H1 (cell line): ENCODE data around the gene C5orf15. TPM values are rescaled to one million over a fixed set of nuclear protein-coding genes. Genes with fewer than 3 reads are reported as not detected.

Experiments
- CTCF ChIA-PET: fragments of 300-600 bp; sonication (Branson Sonifier 250); formaldehyde crosslinking; loops from one replicate; lab custom pipeline; 2021; ENCODE audit not compliant: partially characterized antibody; lab: Charles Lee
- POLR2A ChIA-PET: fragments of 300-600 bp; sonication (Branson Sonifier 250); formaldehyde crosslinking; loops from one replicate; lab custom pipeline; 2021; ENCODE audit warnings: inconsistent platforms; ENCODE audit not compliant: partially characterized antibody; lab: Charles Lee
- DNase-seq, 2 experiments: peaks; one replicate each; pipeline versions ENCODE4 v3.0.0 to v3.0.0-alpha.2; 2010 to 2022; ENCODE audit warnings: low spot score in 2 of 2, low read depth in 1 of 2, mixed read lengths in 1 of 2
- FAIRE-seq: peaks from 2 replicates; lab custom pipeline; 2011; peaks lifted over from hg19 to GRCh38; lab: Jason Lieb, UNC
- H2AFZ ChIP-seq: 2 replicates; pipeline ENCODE4 v1.8.1; 2012; ENCODE audit warnings: low read length, inconsistent platforms
- H2AK5ac ChIP-seq: 2 replicates; pipeline ENCODE4 v1.6.1; 2013; ENCODE audit warnings: low read depth, low read length
- H2BK120ac ChIP-seq: replicated peaks from 2 replicates; pipeline ENCODE3; 2013; ENCODE audit warnings: low read depth, low read length, inconsistent platforms
- H2BK12ac ChIP-seq: 2 replicates; pipeline ENCODE4 v1.6.1; 2013; ENCODE audit warnings: low read depth, low read length
- H2BK15ac ChIP-seq: 2 replicates; pipeline ENCODE4 v1.6.1; 2013; ENCODE audit warnings: low read length
- H2BK20ac ChIP-seq: 2 replicates; pipeline ENCODE4 v1.6.1; 2013; ENCODE audit warnings: low read length
- H2BK5ac ChIP-seq: 2 replicates; pipeline ENCODE4 v1.6.1; 2013; ENCODE audit warnings: low read depth, low read length
- H3K14ac ChIP-seq: 2 replicates; pipeline ENCODE4 v1.6.1; 2013; ENCODE audit warnings: inconsistent platforms; ENCODE audit not compliant: insufficient read length
- H3K18ac ChIP-seq: 2 replicates; pipeline ENCODE4 v1.6.1; 2013; ENCODE audit warnings: low read length; ENCODE audit errors: extremely low read depth
- H3K23ac ChIP-seq: 2 replicates; pipeline ENCODE4 v1.6.1; 2013; ENCODE audit warnings: inconsistent platforms; ENCODE audit not compliant: insufficient read length
- H3K23me2 ChIP-seq: 2 replicates; pipeline ENCODE4 v1.6.1; 2013; ENCODE audit warnings: low read depth, low read length
- H3K27ac ChIP-seq: 2 replicates; pipeline ENCODE4 v1.6.1; 2011; ENCODE audit warnings: low read depth, low read length, inconsistent platforms
- H3K27me3 ChIP-seq, 4 experiments: replicated peaks in 1 of 4; 1 replicate in 1 of 4; 2 replicates in 3 of 4; pipeline versions ENCODE4 v1.6.1 to v1.8.1; 2011 to 2013; ENCODE audit warnings: low read length in 3 of 4, mild to moderate bottlenecking in 3 of 4, inconsistent platforms in 2 of 4, mixed read lengths in 2 of 4, moderate library complexity in 1 of 4; ENCODE audit not compliant: control insufficient read depth in 3 of 4, insufficient read depth in 3 of 4; ENCODE audit errors: extremely low read depth in 1 of 4
- H3K36me3 ChIP-seq, 4 experiments: 2 replicates each; pipeline versions ENCODE4 v1.6.1 to v1.8.1; 2011 to 2013; ENCODE audit warnings: mild to moderate bottlenecking in 4 of 4, low read length in 3 of 4, moderate library complexity in 2 of 4, control low read depth in 1 of 4, inconsistent platforms in 1 of 4; ENCODE audit not compliant: insufficient read depth in 4 of 4, control insufficient read depth in 2 of 4
- H3K4ac ChIP-seq: replicated peaks from 2 replicates; pipeline ENCODE3; 2013; ENCODE audit warnings: low read length, low read depth, mixed read lengths, inconsistent platforms; ENCODE audit not compliant: insufficient read length
- H3K4me1 ChIP-seq, 4 experiments: replicated peaks in 1 of 4; 1 replicate in 1 of 4; 2 replicates in 3 of 4; pipeline versions ENCODE4 v1.6.1 to v1.8.1; 2011 to 2013; ENCODE audit warnings: low read length in 3 of 4, inconsistent platforms in 2 of 4, mixed read lengths in 1 of 4; ENCODE audit not compliant: insufficient read depth in 4 of 4, control insufficient read depth in 3 of 4
- H3K4me2 ChIP-seq, 2 experiments: 2 replicates each; pipeline versions ENCODE4 v1.6.1 to v1.8.1; 2011 to 2013; ENCODE audit warnings: low read depth in 2 of 2, low read length in 2 of 2, control low read depth in 1 of 2, inconsistent platforms in 1 of 2, mild to moderate bottlenecking in 1 of 2; ENCODE audit not compliant: insufficient read depth in 1 of 2
- H3K4me3 ChIP-seq, 4 experiments: fragments of 200-600, 300-600 bp in 1 of 4; sonication (generic), shearing (Covaris generic), sonication (Bioruptor Twin) in 1 of 4; 2 replicates each; pipeline versions ENCODE4 v1.5.1 to v1.8.1; 2011 to 2016; ENCODE audit warnings: low read length in 4 of 4, low read depth in 3 of 4, control low read depth in 2 of 4, inconsistent platforms in 2 of 4, mild to moderate bottlenecking in 2 of 4, mixed read lengths in 1 of 4, moderate library complexity in 1 of 4; ENCODE audit not compliant: insufficient read depth in 2 of 4; ENCODE audit errors: extremely low read depth in 1 of 4
- H3K56ac ChIP-seq: replicated peaks from 2 replicates; pipeline ENCODE3; 2013; ENCODE audit warnings: low read depth, mild to moderate bottlenecking, mixed read lengths, low read length, inconsistent platforms; ENCODE audit not compliant: insufficient read length
- H3K79me1 ChIP-seq: 2 replicates; pipeline ENCODE4 v1.6.1; 2013; ENCODE audit warnings: low read depth, low read length, control low read depth
- H3K79me2 ChIP-seq, 2 experiments: 2 replicates each; pipeline versions ENCODE4 v1.6.1 to v1.8.1; 2012 to 2013; ENCODE audit warnings: low read length in 2 of 2, mild to moderate bottlenecking in 2 of 2, inconsistent platforms in 1 of 2; ENCODE audit not compliant: insufficient read depth in 2 of 2, control insufficient read depth in 1 of 2
- H3K9ac ChIP-seq, 4 experiments: replicated peaks in 1 of 4; 1 replicate in 1 of 4; 2 replicates in 3 of 4; pipeline versions ENCODE4 v1.6.1 to v1.8.1; 2011 to 2013; ENCODE audit warnings: low read depth in 3 of 4, low read length in 3 of 4, control low read depth in 2 of 4, mild to moderate bottlenecking in 2 of 4, moderate library complexity in 2 of 4, inconsistent platforms in 1 of 4; ENCODE audit errors: extremely low read depth in 1 of 4
- H3K9me3 ChIP-seq, 2 experiments: 2 replicates each; pipeline versions ENCODE4 v1.6.1 to v1.8.1; 2012 to 2013; ENCODE audit warnings: mild to moderate bottlenecking in 2 of 2, moderate library complexity in 2 of 2, control low read depth in 1 of 2, inconsistent platforms in 1 of 2, low read depth in 1 of 2, low read length in 1 of 2, mixed read lengths in 1 of 2; ENCODE audit not compliant: insufficient read depth in 2 of 2
- H4K20me1 ChIP-seq, 2 experiments: replicated peaks in 1 of 2; 2 replicates each; pipeline versions ENCODE3 to v1.8.1; 2011 to 2013; ENCODE audit warnings: inconsistent platforms in 2 of 2, low read length in 2 of 2, mild to moderate bottlenecking in 1 of 2; ENCODE audit not compliant: insufficient read depth in 2 of 2, control insufficient read depth in 1 of 2
- H4K5ac ChIP-seq: 2 replicates; pipeline ENCODE4 v1.6.1; 2013; ENCODE audit warnings: low read length, low read depth, mixed read lengths, inconsistent platforms; ENCODE audit not compliant: insufficient read length
- H4K8ac ChIP-seq: 2 replicates; pipeline ENCODE4 v1.8.0; 2013; ENCODE audit warnings: mild to moderate bottlenecking, moderate library complexity, low read length, inconsistent platforms; ENCODE audit not compliant: insufficient read depth; ENCODE audit errors: extremely low read depth
- H4K91ac ChIP-seq: replicated peaks from 2 replicates; pipeline ENCODE3; 2013; ENCODE audit warnings: low read length, mixed read lengths, inconsistent platforms; ENCODE audit not compliant: insufficient read length
- CTCF ChIP-seq, 3 experiments: IDR thresholded peaks; 1 replicate in 2 of 3; 2 replicates in 1 of 3; pipeline versions ENCODE4 v1.5.1 to v1.6.1; 2011; ENCODE audit warnings: low read length in 3 of 3, mild to moderate bottlenecking in 3 of 3, inconsistent platforms in 2 of 3, low read depth in 1 of 3, moderate library complexity in 1 of 3; ENCODE audit not compliant: insufficient read depth in 1 of 3; ENCODE audit errors: control extremely low read depth in 1 of 3
- RAD21 ChIP-seq, 2 experiments: IDR thresholded peaks in 1 of 2; conservative IDR thresholded peaks in 1 of 2; 2 replicates each; pipeline ENCODE4 v1.6.1; 2011; ENCODE audit warnings: low read depth in 2 of 2, low read length in 2 of 2, improper control_type of control experiment in 1 of 2, inconsistent platforms in 1 of 2, mild to moderate bottlenecking in 1 of 2, moderate library complexity in 1 of 2
- TEAD4 ChIP-seq: IDR thresholded peaks from 2 replicates; pipeline ENCODE4 v1.6.1; 2012; ENCODE audit warnings: low read depth, low read length, inconsistent platforms, mixed read lengths
- YY1 ChIP-seq: IDR thresholded peaks from 2 replicates; pipeline ENCODE4 v1.6.1; 2011; ENCODE audit warnings: low read depth, mild to moderate bottlenecking, low read length
- WGBS, 2 experiments: shearing (Covaris generic) in 1 of 2; methylation state at CpG; one replicate each; pipeline versions ENCODE4 v1.1.6 to v1.1.7; 2013 to 2015; ENCODE audit warnings: low lambda C conversion rate in 2 of 2, mixed read lengths in 2 of 2, inconsistent platforms in 1 of 2, low coverage in 1 of 2, missing lambda C conversion rate in 1 of 2; ENCODE audit not compliant: insufficient replicate concordance in 2 of 2, insufficient coverage in 1 of 2, insufficient read length in 1 of 2; ENCODE audit errors: extremely low coverage in 1 of 2, missing lambda C conversion rate in 1 of 2; 5-methylcytosine and 5-hydroxymethylcytosine counted together
- polyA plus RNA-seq, 7 experiments: library from polyadenylated mRNA; depleted of rRNA in 3 of 7; stranded (reverse) in 5 of 7; unstranded in 2 of 7; fragments of >200 nt in 5 of 7; fragments of 200-250 nt in 2 of 7; gene quantifications; 1 replicate in 5 of 7; 2 replicates in 1 of 7; 4 replicates in 1 of 7; pipeline versions ENCODE4 v1.2.1 to v1.2.3, GENCODE V29; 2011 to 2013; ENCODE audit warnings: missing spikeins in 2 of 7, mixed read lengths in 2 of 7
- total RNA-seq: library from RNA; stranded (reverse); fragmentation: NEBNext Ultra II Directional; extraction: Animal tissue kit (Norgen Biotek cat#: 25700); gene quantifications from 2 replicates; pipeline ENCODE4 v1.2.1, GENCODE V29; 2021

C5orf15 gene
- total and polyA plus RNA-seq, 2 of the 8 experiments (the other 6 are each of a cell fraction or from before 2014, with no cell fraction given): 31.7 to 39.3 TPM

DNA sequence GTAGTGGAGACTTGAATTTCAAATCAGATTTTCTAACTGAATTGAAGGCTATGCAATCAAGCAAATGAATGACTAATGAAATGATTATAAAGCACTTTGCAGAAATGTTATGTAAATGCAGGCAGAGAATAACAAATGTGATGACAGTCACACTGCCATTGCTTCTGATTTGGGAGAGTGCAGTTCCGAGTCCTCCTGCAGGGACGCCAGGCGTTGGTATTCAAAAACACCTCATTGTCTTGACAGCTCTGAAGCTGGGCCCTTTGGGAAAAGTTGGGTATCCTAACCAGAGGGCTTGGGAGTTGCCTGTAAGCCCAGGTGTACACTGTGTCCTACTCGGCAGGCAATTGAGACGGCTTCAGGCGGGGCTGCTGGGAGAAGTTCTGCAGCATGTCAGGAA, 57.9 kb downstream of the C5orf15 start:
- no peaks in the 10 kb centered on the region for H3K4me1 ChIP-seq
- no peak overlapping the region for H4K8ac ChIP-seq
- H2BK120ac ChIP-seq: no peak overlapping the region
- H3K4me3 ChIP-seq: no peak overlapping the region
- no peaks in the 10 kb centered on the region for H3K79me1 ChIP-seq
- H2BK15ac ChIP-seq: no peak overlapping the region
- H2BK5ac ChIP-seq: no peak overlapping the region
- ChIA-PET CTCF (interaction anchor here (1.0 to 1.8 kb wide), 2 partner anchors 9 to 34 kb away, joined by 3 to 4 read pairs; no protein-coding TSS in a partner anchor), POLR2A (no interaction called here)
- no peak overlapping the region for H2AK5ac ChIP-seq
- TF ChIP-seq CTCF (IDR thresholded peaks at IDR 0.05; ENCODE audit: control extremely low read depth in 1 of 3, insufficient read depth in 1 of 3, low read depth in 1 of 3, low read length in 3 of 3) (peak in 2 of 3 experiments; percentile 38; a peak in 2 of 4 replicates), RAD21 (IDR thresholded peaks at IDR 0.05 in 1 of 2, conservative IDR thresholded peaks at IDR 0.05 in 1 of 2; ENCODE audit: low read depth in 2 of 2, low read length in 2 of 2) (peak in 1 of 2 experiments; percentile 16; a peak in 1 of 4 replicates), YY1 (no peak), TEAD4 (no peak)
- no peak overlapping the region for H2BK20ac ChIP-seq
- WGBS, 2 experiments: 64% methylated on average over 6 of the region's 6 CpGs; no CpG with 5 or more reads in 1 of the 2 experiments
- FAIRE-seq (no peak), DNase-seq (no peak)
- no peak overlapping the region for H3K27ac ChIP-seq
- no peak overlapping the region for H3K56ac ChIP-seq
- no peak overlapping the region for H3K9ac ChIP-seq
- H3K14ac ChIP-seq: no peak overlapping the region
- no peak overlapping the region for H3K4ac ChIP-seq
- no peak overlapping the region for H2BK12ac ChIP-seq
- no peaks in the 10 kb centered on the region for H3K23me2 ChIP-seq
- no peaks in the 10 kb centered on the region; a peak in 1 of 8 replicates for H3K36me3 ChIP-seq
- H3K18ac ChIP-seq: no peak overlapping the region
- no peaks in the 10 kb centered on the region for H4K20me1 ChIP-seq
- no peaks in the 10 kb centered on the region for H3K27me3 ChIP-seq
- H4K91ac ChIP-seq: no peak overlapping the region
- H3K4me2 ChIP-seq: no peak overlapping the region
- H3K23ac ChIP-seq: no peak overlapping the region
- H3K79me2 ChIP-seq: no peaks in the 10 kb centered on the region
- no peak overlapping the region for H2AFZ ChIP-seq
- H3K9me3 ChIP-seq: no peaks in the 10 kb centered on the region
- H4K5ac ChIP-seq: no peak overlapping the region
